SK-N-SH treated with all-trans-retinoic acid at 6 μM for 48 hours (cell line): ENCODE data around the gene SLC7A7.

Experiments used
- ARNTL ChIP-seq: fragments of 450-650 bp; formaldehyde crosslinking; IDR thresholded peaks from 2 replicates; pipeline ENCODE4 v1.5.0; 2020; ENCODE audit warnings: low read depth, mild to moderate bottlenecking, moderate library complexity, borderline replicate concordance
- CSDC2 ChIP-seq: fragments of 250-450 bp; sonication (Bioruptor Pico); IDR thresholded peaks from 2 replicates; pipeline ENCODE4 v1.5.0; 2020; ENCODE audit warnings: mild to moderate bottlenecking, moderate library complexity
- PPARA ChIP-seq: fragments of 250-450 bp; sonication (Bioruptor Pico); IDR thresholded peaks from 2 replicates; pipeline ENCODE4 v1.5.0; 2020; ENCODE audit warnings: mild to moderate bottlenecking, borderline replicate concordance
- ZFP3 ChIP-seq: fragments of 250-450 bp; sonication (Bioruptor Pico); IDR thresholded peaks from 2 replicates; pipeline ENCODE4 v1.5.0; 2020; ENCODE audit warnings: mild to moderate bottlenecking, moderate library complexity
- TF ChIP-seq, protein P1 (sequence below): fragments of 250-450 bp; sonication (Bioruptor Pico); IDR thresholded peaks from 2 replicates; pipeline ENCODE4 v1.8.0; 2020; ENCODE audit warnings: mild to moderate bottlenecking, moderate library complexity, borderline replicate concordance
- TF ChIP-seq, protein P2 (sequence below): fragments of 250-450 bp; sonication (Bioruptor Pico); IDR thresholded peaks from 2 replicates; pipeline ENCODE4 v1.8.0; 2021; ENCODE audit warnings: low read depth, mild to moderate bottlenecking, moderate library complexity, borderline replicate concordance
- TF ChIP-seq, protein P3 (sequence below): fragments of 250-450 bp; sonication (Bioruptor Pico); IDR thresholded peaks from 2 replicates; pipeline ENCODE4 v1.5.1; 2020; ENCODE audit warnings: low read depth, mild to moderate bottlenecking, moderate library complexity

DNA sequence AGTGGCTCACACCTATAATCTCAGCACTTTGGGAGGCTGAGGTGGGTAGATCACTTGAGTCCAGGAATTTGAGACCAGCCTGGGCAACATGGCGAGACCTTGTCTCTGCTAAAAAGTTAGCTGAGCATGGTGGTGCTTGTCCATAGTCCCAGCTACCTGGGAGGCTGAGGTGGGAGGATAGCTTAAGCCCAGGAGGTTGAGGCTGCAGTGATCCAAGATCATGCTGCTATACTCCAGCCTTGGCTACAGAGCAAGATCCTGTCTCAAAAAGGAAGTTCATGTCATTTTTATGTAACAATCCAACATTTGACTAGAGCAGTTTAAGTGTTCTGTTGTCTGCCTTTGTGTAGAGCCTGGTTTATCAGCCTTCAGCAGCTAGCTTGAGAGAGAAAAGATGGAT is 42.5 kb downstream of the SLC7A7 start:
- TF ChIP-seq, protein P1, sequence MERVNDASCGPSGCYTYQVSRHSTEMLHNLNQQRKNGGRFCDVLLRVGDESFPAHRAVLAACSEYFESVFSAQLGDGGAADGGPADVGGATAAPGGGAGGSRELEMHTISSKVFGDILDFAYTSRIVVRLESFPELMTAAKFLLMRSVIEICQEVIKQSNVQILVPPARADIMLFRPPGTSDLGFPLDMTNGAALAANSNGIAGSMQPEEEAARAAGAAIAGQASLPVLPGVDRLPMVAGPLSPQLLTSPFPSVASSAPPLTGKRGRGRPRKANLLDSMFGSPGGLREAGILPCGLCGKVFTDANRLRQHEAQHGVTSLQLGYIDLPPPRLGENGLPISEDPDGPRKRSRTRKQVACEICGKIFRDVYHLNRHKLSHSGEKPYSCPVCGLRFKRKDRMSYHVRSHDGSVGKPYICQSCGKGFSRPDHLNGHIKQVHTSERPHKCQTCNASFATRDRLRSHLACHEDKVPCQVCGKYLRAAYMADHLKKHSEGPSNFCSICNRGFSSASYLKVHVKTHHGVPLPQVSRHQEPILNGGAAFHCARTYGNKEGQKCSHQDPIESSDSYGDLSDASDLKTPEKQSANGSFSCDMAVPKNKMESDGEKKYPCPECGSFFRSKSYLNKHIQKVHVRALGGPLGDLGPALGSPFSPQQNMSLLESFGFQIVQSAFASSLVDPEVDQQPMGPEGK (CRISPR knock-in tag) = no peak
- TF ChIP-seq CSDC2 (CRISPR knock-in tag) (no peak), ZFP3 (CRISPR knock-in tag) (no peak), PPARA (CRISPR knock-in tag) (no peak), ARNTL (CRISPR knock-in tag) (no peak)
- TF ChIP-seq, protein P2, sequence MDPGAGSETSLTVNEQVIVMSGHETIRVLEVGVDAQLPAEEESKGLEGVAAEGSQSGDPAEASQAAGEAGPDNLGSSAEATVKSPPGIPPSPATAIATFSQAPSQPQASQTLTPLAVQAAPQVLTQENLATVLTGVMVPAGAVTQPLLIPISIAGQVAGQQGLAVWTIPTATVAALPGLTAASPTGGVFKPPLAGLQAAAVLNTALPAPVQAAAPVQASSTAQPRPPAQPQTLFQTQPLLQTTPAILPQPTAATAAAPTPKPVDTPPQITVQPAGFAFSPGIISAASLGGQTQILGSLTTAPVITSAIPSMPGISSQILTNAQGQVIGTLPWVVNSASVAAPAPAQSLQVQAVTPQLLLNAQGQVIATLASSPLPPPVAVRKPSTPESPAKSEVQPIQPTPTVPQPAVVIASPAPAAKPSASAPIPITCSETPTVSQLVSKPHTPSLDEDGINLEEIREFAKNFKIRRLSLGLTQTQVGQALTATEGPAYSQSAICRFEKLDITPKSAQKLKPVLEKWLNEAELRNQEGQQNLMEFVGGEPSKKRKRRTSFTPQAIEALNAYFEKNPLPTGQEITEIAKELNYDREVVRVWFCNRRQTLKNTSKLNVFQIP (CRISPR knock-in tag) = no peak
- TF ChIP-seq, protein P3, sequence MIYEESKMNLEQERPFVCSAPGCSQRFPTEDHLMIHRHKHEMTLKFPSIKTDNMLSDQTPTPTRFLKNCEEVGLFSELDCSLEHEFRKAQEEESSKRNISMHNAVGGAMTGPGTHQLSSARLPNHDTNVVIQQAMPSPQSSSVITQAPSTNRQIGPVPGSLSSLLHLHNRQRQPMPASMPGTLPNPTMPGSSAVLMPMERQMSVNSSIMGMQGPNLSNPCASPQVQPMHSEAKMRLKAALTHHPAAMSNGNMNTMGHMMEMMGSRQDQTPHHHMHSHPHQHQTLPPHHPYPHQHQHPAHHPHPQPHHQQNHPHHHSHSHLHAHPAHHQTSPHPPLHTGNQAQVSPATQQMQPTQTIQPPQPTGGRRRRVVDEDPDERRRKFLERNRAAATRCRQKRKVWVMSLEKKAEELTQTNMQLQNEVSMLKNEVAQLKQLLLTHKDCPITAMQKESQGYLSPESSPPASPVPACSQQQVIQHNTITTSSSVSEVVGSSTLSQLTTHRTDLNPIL (CRISPR knock-in tag) = no peak
